GM18873 (cell line): ENCODE data around the gene CDH23.

Experiments
- ATAC-seq: cut with Tn5 transposase; IDR thresholded peaks from one replicate; pipeline ENCODE4 v1.9.1; 2021; ENCODE audit warnings: mild to moderate bottlenecking, moderate library complexity, moderate number of reproducible peaks; ENCODE audit not compliant: unreplicated experiment, low FRiP score

CDH23 gene

GRCh38 chr10:71846816-71847215, 450.1 kb downstream of the CDH23 start:
- ATAC-seq: no peak

- no peak for ATAC-seq
Measured at GRCh38 chr10:71847418-71847817, 450.7 kb downstream of the CDH23 start.

GRCh38 chr10:71848325-71849275, 451.9 kb downstream of the CDH23 start:
- no peak for ATAC-seq

GRCh38 chr10:71849461-71849908, 452.8 kb downstream of the CDH23 start:
- ATAC-seq: no peak

- ATAC-seq: no peak
Measured at GRCh38 chr10:71850021-71850742, 453.5 kb downstream of the CDH23 start.

GRCh38 chr10:71850743-71851464, 454.2 kb downstream of the CDH23 start, which contains the start of gene PSAP:
Gene PSAP (minus strand): TSS chr10:71851251. CDS start chr10:71851221, 30 bp downstream.
- ATAC-seq: peak; percentile 89

GRCh38 chr10:71851465-71852095, 454.9 kb downstream of the CDH23 start:
- ATAC-seq: peak; percentile 24

GRCh38 chr10:71852355-71852937, 455.7 kb downstream of the CDH23 start:
- no peak for ATAC-seq

GRCh38 chr10:71854031-71854430, 457.3 kb downstream of the CDH23 start:
- ATAC-seq: no peak

- ATAC-seq: no peak
Measured at GRCh38 chr10:71856619-71857018, 459.9 kb downstream of the CDH23 start.

GRCh38 chr10:71857934-71858890, 461.5 kb downstream of the CDH23 start:
- ATAC-seq: no peak

- ATAC-seq: no peak
Measured at GRCh38 chr10:71860243-71861029, 463.7 kb downstream of the CDH23 start.

GRCh38 chr10:71863203-71863602, 466.5 kb downstream of the CDH23 start:
- no peak for ATAC-seq

- no peak for ATAC-seq
Measured at GRCh38 chr10:71864911-71865361, 468.2 kb downstream of the CDH23 start.
